Mucosa of rectum (tissue), 2 donors: ENCODE data around the gene COL23A1.

Source experiments
- H3K27ac ChIP-seq, 2 donors: one replicate each; pipeline ENCODE4 v1.7.0; 2013; ENCODE audit warnings: inconsistent platforms in 2 of 2, low read depth in 2 of 2, low read length in 2 of 2
- H3K27me3 ChIP-seq, 2 donors: one replicate each; pipeline ENCODE4 v1.7.0; 2013; ENCODE audit warnings: low read length in 2 of 2; ENCODE audit not compliant: control insufficient read depth in 2 of 2, insufficient read depth in 2 of 2
- H3K36me3 ChIP-seq, 2 donors: one replicate each; pipeline ENCODE4 v1.7.0; 2013; ENCODE audit warnings: low read length in 2 of 2; ENCODE audit not compliant: control insufficient read depth in 2 of 2, insufficient read depth in 2 of 2
- H3K4me1 ChIP-seq, 2 donors: one replicate each; pipeline ENCODE4 v1.7.0; 2013; ENCODE audit warnings: low read length in 2 of 2, mild to moderate bottlenecking in 1 of 2; ENCODE audit not compliant: control insufficient read depth in 2 of 2, insufficient read depth in 2 of 2
- H3K4me3 ChIP-seq, 2 donors: one replicate each; pipeline ENCODE4 v1.7.0; 2013; ENCODE audit warnings: low read length in 2 of 2
- H3K9ac ChIP-seq, 2 donors: one replicate each; pipeline ENCODE4 v1.7.0; 2013; ENCODE audit warnings: low read length in 2 of 2, low read depth in 1 of 2, mild to moderate bottlenecking in 1 of 2
- H3K9me3 ChIP-seq, 2 donors: one replicate each; pipeline ENCODE4 v1.7.0; 2013; ENCODE audit warnings: low read length in 2 of 2; ENCODE audit not compliant: control insufficient read depth in 2 of 2
- donor health status: healthy.
- donor health status: Normal muscosa, but diverticular disease.

The COL23A1 gene

GRCh38 chr5:178536541-178537466 lies 53.4 kb downstream of the COL23A1 start:
- no peak overlapping the region for H3K27ac ChIP-seq
- H3K27me3 ChIP-seq, result no peaks in the 10 kb centered on the region
- H3K9ac ChIP-seq, result no peak overlapping the region
- H3K4me1 ChIP-seq, result no peaks in the 10 kb centered on the region
- no peak overlapping the region for H3K4me3 ChIP-seq
- no peaks in the 10 kb centered on the region for H3K9me3 ChIP-seq
- no peaks in the 10 kb centered on the region for H3K36me3 ChIP-seq

GRCh38 chr5:178535299-178536175 lies 54.7 kb downstream of the COL23A1 start:
- no peaks in the 10 kb centered on the region for H3K4me1 ChIP-seq
- H3K9me3 ChIP-seq, result no peaks in the 10 kb centered on the region
- no peaks in the 10 kb centered on the region for H3K36me3 ChIP-seq
- no peak overlapping the region for H3K9ac ChIP-seq
- no peak overlapping the region for H3K27ac ChIP-seq
- H3K27me3 ChIP-seq, result no peaks in the 10 kb centered on the region
- no peak overlapping the region for H3K4me3 ChIP-seq

- Histone ChIP-seq H3K4me1 (no peaks in the 10 kb centered on the region), H3K27ac (no peak overlapping the region), H3K27me3 (no peaks in the 10 kb centered on the region), H3K9ac (no peak overlapping the region), H3K4me3 (no peak overlapping the region), H3K36me3 (no peaks in the 10 kb centered on the region), H3K9me3 (no peaks in the 10 kb centered on the region)
Measured at GRCh38 chr5:178533136-178533535, 57.1 kb downstream of the COL23A1 start.

- Histone ChIP-seq H3K27ac (no peak overlapping the region), H3K9ac (no peak overlapping the region), H3K9me3 (no peaks in the 10 kb centered on the region), H3K36me3 (no peaks in the 10 kb centered on the region), H3K4me3 (no peak overlapping the region), H3K4me1 (no peaks in the 10 kb centered on the region), H3K27me3 (no peaks in the 10 kb centered on the region)
Measured at GRCh38 chr5:178532666-178533065, 57.5 kb downstream of the COL23A1 start.

- H3K4me3 ChIP-seq, result no peak overlapping the region
- H3K27ac ChIP-seq, result no peak overlapping the region
- H3K27me3 ChIP-seq, result no peaks in the 10 kb centered on the region
- no peaks in the 10 kb centered on the region for H3K9me3 ChIP-seq
- no peak overlapping the region for H3K9ac ChIP-seq
- H3K36me3 ChIP-seq, result no peaks in the 10 kb centered on the region
- no peaks in the 10 kb centered on the region for H3K4me1 ChIP-seq
Measured at GRCh38 chr5:178532236-178532635, 58.0 kb downstream of the COL23A1 start.

GRCh38 chr5:178531786-178532185 lies 58.4 kb downstream of the COL23A1 start:
- H3K4me1 ChIP-seq, result no peaks in the 10 kb centered on the region
- H3K9me3 ChIP-seq, result no peaks in the 10 kb centered on the region
- H3K9ac ChIP-seq, result no peak overlapping the region
- H3K27ac ChIP-seq, result no peak overlapping the region
- H3K27me3 ChIP-seq, result no peaks in the 10 kb centered on the region
- H3K4me3 ChIP-seq, result no peak overlapping the region
- H3K36me3 ChIP-seq, result no peaks in the 10 kb centered on the region

GRCh38 chr5:178530526-178530925 lies 59.7 kb downstream of the COL23A1 start:
- no peaks in the 10 kb centered on the region for H3K9me3 ChIP-seq

GRCh38 chr5:178529080-178529479 lies 61.1 kb downstream of the COL23A1 start:
- Histone ChIP-seq H3K4me3 (no peak overlapping the region), H3K4me1 (no peaks in the 10 kb centered on the region), H3K9ac (no peak overlapping the region), H3K36me3 (no peaks in the 10 kb centered on the region), H3K27ac (no peak overlapping the region), H3K9me3 (no peaks in the 10 kb centered on the region), H3K27me3 (no peaks in the 10 kb centered on the region)

More at GRCh38 chr5:178530526-178530925, 59.7 kb downstream of the COL23A1 start:
- Histone ChIP-seq H3K9ac (no peak overlapping the region), H3K4me1 (no peaks in the 10 kb centered on the region), H3K27me3 (no peaks in the 10 kb centered on the region), H3K36me3 (no peaks in the 10 kb centered on the region), H3K27ac (no peak overlapping the region), H3K4me3 (no peak overlapping the region)

GRCh38 chr5:178527458-178528307 lies 62.5 kb downstream of the COL23A1 start:
- Histone ChIP-seq H3K27ac (no peak overlapping the region), H3K27me3 (no peaks in the 10 kb centered on the region), H3K36me3 (no peaks in the 10 kb centered on the region), H3K4me3 (no peak overlapping the region), H3K4me1 (no peaks in the 10 kb centered on the region), H3K9ac (no peak overlapping the region), H3K9me3 (no peaks in the 10 kb centered on the region)
